Amniotic stem cell (primary cell): Measurements from ENCODE around the gene CPNE4.

Source experiments
- DNase-seq: peaks from one replicate; lab custom pipeline; 2025; lab: John Stamatoyannopoulos, UW

The CPNE4 gene

DNA sequence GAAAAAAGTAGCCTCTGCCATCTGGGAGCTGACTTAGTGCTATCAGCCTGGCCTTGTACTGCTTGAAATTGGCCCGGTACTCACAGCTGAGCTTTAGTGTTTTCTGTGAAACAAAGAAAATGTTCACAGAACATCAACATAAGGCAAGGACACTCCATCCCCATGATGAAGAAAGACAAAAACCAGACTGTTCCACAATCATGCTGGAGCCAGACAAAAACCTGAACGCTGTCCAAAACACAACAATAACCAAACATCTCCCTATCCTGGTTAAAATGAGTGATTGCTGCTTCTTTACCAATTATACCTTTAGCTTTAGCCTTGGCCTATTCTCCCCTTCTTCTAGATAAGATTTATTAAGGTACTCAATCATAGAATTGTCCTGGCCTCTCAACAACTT is 153.9 kb downstream of the CPNE4 start:
- no peak for DNase-seq

DNA sequence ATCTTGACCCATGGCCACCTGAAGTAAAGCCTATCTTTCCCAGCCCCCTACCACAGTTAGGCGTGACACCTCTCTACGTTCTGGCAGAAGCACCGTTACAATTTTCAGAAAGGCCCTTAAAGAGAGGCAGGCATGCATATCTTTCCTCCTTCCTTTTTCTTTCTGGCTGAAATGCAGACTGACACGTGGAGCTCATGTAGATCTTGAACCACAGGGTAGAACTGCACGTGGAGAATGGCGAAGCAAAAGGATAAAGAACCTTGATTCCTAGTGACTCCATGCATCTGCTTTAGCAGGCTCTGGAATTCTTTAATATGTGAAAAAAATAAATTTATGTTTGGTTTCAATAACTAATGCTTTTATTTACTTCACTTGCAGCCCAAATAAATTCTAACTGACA is 166.6 kb downstream of the CPNE4 start:
- no peak for DNase-seq

DNA sequence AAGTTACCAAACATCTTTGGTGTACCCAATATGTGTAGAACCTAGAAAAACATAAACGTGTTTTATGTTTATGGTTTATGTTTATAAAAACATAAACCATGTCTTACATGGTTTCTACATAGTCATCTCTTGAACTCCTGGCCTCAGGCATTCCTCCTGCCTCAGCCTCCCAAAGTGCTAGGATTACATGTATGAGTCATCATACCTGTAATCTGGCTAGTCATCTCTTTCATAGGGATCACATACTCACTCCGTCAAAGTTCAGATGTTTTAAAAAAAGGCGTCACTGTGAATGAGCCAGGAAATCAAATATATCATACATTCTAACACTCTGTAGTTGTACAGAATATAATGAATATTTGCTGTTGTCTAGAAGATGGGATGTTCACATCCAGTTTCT is 178.6 kb downstream of the CPNE4 start:
- no peak for DNase-seq

DNA sequence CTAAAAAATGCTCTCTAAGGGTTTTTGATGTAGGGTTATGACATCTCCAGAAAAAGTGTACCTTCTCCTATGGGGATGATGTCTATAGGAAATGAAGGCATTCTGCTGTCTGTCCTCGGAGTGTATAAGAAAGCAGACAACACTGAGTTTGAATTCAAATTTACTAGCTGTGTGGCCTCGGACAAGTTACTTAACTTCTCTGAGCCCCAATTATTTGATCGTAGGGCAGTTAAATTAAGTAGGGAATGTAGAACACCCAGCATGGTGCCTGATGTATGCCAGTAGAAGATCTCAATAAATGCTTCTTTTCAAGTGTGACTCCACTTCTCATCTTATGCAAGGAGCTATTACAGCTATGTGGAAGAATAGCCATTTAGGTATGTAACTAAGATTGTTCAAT is 184.6 kb downstream of the CPNE4 start:
- DNase-seq = no peak

DNA sequence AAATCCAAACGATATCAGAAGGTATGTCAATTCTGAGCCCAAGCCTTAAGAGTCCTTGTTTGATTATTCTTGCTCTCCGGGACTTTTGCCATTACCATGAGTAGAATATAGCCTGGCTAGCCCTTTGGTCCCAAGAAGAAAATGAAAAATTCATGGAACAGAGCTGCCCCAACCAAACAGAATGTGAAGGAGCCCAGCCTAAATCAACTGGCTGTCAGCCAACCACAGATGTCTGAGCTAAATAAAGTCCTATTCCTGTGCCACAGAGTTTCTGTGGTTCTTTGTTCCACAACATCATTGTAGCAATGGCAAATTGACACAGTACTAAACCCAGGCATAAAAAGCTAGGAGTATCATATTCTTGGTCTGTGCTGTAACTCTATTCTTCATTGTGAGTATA is 185.2 kb downstream of the CPNE4 start:
- no peak for DNase-seq

DNA sequence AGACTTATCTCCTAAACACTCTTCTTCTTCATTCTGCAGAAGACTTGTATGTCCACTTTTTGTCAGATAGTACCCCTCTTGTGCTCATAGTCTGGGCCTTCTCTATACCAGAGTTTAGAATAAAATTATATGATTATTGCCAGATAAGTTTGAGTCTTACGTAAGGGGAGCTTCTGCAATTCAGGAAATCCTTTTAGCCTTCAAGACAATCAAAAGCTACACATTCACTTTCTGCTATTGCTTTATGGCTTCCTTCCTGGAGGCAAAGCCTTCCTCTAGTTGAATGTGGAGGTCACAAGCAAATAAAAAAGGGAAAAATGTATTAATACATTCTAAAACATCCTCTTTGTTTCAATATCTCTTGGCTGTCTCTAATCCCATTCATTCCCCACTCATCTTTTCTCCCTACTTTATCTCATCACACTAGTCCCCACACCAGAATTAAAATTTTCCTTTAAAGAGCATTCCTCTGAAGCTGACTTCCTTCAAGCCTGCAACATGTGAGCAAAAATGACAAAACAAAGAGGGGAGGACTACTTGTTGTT is 186.8 kb downstream of the CPNE4 start:
- DNase-seq = no peak

DNA sequence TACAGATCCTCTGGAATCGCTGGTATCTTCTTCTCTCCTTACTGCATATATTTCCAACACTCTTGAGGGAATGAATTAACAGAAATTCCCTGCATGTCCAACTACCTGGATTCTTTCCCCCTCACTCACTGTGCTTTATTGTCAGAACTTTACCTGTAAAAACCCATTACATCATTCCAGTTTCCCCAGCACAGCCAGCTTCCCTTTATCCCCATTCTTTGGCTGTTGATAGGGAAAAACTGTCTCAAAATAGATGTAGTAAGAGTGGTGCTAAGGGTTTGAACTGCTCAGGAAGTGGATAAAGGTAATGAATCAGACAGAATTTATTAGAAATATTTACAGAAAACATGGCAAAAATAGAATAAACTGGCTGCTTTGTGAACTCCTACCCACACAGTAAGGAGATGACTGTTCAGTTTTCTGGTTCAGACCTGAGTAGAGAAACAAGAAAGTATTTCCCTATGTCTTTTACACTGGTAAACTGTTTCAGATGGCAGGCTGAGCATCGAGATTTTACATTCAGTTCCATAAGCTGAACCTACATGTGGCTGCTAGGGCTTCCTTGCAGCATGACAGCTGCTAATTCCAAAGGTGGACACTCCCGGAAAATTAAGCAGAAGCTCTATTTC is 188.4 kb downstream of the CPNE4 start:
- DNase-seq = no peak

DNA sequence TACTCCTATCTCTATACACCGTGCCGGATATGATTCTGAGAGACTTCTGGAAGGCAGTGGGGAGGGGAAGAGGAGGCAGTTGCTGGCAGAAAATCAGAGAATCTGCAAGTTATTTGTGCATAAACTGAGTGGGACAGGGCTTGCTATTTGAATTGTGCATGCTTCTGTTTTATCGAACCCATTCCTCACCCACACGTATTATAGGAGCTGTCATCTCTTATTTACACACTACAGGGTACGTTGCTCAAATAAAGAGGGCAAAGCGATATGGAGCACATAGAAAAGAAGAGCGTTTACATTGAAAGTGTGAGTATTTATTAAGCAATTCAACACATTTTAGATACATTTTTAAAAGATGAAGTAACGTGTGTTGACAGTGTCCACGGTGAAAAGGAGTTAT is 191.6 kb downstream of the CPNE4 start:
- no peak for DNase-seq

DNA sequence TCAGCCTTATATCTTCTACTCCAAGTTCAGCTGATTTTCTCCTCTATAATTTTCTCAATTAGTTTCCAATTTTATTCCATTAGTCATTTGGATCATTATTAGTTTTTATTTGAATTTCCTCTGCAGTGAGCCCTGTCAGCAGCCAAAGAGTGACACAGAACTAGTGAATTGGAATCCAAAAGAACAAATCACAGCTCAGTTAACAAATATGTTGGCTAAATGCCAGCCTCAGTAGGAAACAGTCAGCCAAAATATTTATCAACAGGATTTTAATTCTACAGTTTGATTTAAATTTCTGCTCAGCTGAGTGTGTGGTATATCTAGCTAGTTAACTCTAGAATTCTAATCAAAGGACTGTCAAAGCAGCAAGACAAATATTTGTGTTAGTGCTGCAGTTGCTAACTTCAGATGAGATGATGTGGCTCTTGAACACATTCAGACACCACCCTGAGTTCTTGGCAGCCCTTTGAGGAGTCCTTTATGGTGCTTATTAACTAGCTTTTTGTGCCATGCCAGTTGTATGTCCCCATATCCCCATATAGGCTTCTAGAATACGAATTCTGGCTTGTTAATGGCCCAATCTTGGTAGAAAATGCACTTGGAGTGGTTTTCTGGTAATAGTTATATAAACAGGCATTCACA is 194.5 kb downstream of the CPNE4 start:
- no peak for DNase-seq

DNA sequence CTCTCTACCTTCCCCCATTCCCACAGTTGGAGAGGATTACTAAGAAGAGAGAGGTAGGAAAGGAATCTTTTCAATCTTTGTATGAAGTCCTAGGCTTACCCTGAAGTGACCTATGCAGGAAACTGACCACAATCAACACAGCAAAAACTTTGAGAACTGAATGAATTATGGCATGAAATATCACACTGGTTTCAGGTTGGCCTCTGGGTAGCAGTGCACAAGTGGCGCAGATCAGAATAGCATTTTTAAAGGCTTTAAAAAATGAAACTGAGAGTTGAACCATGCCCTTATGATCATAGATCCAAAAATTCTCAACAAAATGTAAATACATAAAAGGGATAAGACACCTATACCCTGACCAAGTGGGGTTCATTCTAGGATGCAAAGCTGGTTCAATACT is 198.9 kb downstream of the CPNE4 start:
- no peak for DNase-seq

DNA sequence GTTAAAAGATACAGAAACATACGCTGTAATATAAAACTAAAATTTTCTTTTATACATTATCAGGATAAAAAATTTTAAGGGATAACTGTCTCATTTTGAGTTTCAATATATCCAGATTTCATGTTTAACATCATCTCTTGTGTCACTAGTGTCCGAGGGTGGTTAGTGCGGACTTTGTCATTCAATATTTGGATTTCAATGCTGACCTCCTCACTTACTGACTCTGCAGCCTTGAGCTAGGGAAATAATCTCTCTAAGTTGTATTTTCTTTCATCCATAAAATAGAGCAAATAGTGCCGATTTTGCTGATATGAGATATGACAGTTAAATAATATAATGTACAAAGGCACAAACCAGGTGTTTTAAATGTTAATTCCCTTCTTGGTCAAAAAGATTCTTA is 203.2 kb downstream of the CPNE4 start:
- no peak for DNase-seq

DNA sequence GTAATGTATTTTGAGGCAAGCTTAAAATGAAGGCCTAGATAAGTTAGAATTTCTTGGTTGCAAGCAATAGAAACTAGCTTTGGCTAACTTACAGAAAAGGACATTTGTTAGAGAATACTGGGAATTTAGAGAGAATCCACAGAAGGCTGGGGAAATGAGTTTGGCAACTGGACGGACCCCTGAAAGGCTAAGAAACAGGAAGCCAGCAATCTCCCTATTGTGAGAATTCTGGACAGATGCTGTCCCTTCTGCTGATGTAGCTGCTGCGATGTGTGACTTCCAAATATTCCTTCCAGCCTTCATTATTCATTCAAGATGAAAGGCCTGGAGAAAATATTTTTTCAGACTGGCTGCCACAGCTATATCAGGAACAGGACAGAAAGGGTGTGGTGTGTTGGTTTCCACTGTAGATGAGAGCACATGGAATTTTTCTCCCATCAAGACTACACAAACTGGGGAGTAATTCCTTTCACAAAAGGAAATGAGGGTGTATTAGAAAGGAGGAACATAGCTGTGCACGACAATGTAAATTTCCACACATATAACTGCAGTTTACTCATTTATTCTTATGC is 213.5 kb downstream of the CPNE4 start:
- no peak for DNase-seq

DNA sequence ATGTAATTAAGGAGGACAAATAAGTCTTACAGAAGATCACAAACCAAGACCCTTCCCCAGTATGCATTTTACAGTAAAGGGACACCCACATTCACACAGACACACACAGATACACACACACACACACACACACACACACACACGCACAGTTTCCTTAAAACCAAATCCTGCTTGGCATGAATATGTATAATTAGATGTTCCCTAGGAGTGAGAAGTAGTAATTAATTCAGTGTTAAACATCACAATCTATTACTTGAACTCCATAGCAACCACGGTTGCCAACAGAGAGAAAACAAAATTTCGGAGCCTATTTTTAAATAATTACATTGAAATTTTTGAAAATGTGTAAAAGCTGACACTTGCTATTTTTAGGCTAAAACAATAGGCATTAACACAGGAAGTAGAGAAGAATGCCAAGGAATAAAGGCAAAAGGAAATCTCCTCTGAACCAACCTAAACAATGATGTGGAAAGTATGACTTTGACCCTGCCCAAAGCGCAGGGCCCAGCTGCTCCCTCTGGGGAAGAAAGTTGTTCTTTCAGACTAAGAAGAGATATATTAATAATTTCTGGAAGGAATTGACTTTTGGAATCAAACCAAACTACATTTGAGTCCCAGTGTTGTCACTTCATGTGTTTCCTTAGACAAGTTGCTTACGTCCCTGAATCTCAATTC is 215.3 kb downstream of the CPNE4 start:
- no peak for DNase-seq

DNA sequence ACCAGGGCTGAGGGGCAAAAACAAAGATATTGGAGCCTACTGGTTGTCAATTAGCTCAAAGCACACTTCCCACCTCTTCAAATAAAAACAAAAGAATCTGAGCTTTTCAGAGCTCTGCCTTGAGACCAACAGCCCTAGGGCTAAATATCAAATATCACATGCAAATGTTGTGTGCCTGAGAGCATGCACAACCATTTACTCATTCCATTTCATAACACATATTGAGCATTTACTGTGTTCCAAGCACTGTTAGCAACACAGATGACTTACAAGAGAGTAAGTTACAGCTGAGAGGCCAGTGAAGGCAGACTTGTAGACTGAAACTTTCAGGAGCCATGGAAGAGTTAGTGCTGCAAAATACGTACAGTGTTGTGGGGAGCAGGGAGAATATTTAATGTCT is 222.4 kb downstream of the CPNE4 start:
- no peak for DNase-seq

DNA sequence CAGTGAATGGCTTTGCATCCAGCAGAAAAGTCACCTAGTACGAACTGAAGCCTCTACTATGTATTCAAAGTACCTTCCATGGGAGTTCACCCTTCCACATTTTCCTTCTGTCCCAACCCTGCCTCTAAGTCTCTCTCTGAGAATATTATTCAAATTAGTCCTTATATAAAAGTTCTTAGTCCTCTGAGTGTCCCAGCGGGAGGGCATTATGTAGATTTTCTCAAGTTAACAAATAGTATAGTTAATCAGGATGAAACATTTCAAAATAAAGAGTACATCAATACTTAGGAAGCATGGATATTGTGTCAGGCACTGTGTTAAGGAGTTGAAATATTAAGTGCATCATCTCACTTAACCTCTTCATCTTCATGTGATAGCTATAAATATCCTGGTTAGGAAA is 223.3 kb downstream of the CPNE4 start:
- no peak for DNase-seq

DNA sequence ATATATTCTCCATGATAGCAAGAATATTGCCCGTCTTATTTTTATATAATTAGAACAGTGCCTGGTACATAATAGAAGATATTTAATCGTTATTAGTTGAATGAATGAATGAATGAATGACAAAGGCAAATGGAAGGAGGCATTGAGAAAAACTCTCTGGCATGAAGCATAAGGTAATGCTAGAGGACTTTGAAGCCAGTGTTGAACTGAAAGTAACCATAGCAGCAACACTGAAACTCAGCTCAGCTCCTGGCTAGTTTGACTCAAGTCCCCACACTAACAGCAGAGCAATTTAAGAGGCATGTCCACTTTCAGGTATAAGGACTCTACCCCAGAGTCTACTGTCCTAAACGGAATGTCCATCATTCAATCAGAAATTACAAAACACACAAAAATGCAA is 227.0 kb downstream of the CPNE4 start:
- DNase-seq = no peak

DNA sequence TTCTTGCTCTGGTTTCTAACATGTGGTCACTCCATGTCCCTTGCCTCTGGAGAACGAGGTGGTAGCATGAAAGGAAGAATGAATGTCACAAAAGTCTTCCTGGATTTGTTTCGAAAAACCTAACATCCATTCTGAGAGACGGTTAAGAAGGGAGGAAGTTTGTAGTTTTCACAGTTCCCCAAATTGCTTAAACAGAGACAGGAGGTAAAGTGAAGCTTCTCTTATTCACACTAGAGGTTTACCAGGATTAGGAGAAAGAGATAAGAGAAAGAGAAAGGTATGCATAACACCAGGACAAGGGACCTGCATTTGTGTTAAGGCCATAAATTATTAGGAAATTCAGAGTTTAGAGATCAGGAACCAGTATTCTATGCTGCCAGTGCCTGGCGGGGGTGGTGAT is 228.1 kb downstream of the CPNE4 start:
- DNase-seq = no peak

DNA sequence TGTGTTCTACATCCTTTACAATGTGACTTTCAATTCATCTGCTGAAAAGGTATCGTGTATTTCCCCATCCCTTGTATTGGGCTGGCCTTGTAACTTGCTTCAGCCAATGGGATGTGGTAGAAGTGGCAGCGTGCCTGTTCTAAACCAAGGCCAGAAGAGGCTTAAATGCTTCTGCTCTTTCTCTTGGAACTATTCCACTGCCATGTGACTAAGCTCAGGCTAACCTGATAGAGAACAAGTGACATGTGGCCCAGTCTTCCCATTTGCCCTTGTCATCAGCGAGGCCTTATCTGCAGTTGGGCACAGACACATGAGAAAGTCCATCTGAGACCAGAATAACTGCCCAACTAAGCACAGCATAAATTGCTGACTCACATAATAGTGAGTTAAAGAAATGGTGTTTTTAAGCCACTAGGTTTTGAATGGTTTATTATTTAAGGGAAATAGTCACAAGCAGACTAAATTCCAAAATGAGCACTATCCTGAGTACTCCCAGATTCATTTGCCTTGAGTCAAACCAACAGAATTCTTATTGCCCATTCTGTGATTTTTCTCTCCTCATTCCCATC is 230.2 kb downstream of the CPNE4 start:
- DNase-seq = no peak

DNA sequence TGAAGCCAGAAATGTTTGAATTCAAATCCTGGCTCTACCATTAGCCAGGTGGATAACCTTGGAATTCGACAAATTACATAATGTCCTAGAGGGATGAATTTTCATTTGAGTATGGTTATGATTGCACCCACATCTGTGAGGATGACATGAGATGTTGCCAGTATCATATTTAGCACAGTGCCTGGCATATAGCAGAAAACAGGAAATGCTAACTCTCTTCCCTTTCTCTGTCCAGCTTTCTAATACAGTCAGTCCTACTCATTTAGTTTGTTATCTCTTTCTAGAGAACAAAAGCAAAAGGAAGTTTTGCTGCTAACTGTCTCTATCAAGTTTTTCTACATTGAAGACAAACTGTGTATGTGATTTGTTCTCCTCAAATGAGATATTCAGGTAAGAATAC is 231.7 kb downstream of the CPNE4 start:
- DNase-seq = no peak

DNA sequence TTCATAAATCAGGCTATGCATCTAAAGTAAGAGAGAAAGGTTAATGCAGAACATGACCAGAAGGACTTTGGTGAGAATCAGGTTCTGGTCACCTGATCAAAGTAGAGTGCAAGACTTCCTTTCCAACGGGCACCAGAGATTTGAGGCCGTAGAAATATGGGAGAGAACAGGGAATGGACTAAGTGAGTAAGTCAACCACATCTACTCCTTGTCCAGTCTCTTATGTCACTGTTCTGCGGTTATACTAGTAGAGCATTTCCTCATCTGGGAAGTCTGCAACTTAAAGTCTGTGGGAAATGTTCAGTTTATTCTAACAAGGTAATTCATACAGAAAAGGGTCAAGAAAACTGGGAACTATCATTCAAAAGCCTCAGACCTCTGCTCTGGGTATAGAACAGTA is 232.8 kb downstream of the CPNE4 start:
- DNase-seq = no peak

DNA sequence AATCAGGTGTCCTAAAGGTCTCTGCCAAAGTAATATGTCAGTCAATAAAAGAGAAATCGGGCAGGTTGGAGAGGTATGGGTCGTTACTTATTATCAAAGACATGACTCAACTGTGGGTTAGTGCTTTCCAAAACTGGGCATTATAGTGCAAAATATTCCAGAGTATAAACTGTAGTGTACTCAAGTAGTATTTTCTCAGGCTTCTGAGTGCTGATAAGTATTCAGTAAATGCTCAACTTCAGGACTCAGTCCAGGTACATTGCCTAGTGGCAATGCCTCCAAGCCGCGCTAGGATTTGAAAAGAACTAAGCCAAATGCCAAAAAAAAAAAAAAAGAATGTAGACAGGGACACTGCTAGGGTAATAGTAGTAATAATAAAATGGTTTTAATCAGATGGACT is 233.2 kb downstream of the CPNE4 start:
- no peak for DNase-seq

DNA sequence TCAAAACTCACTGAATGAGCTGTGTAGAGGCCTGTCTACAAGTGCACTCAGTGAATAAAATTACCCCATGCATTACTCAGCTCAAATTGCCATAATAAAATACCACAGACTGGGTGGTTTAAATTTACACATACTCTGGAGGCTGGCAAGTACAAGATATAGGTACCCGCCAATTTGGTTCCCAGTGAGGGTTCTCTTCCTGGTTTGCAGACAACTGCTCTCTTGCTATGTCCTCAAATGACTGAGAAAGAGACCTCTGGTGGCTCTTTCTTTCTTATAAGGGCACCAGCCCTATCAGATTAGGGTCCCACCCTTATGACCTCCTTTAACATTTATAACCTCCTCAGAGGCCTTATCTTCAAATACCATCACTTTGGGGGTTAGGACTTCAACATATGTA is 237.0 kb downstream of the CPNE4 start:
- DNase-seq = no peak
